ENCODE data around the gene HNRNPH3. TPM values are rescaled to one million over a fixed set of nuclear protein-coding genes. Genes with fewer than 3 reads are reported as not detected.

HNRNPH3 gene
- total RNA-seq, 3 donors from 2014 or later: 87.4 to 135 (median 102) TPM

GRCh38 chr10:68371604-68372003 lies 39.7 kb downstream of the HNRNPH3 start:
- TF ChIP-seq CTCF (IDR thresholded peaks at IDR 0.05): no peak
- Histone ChIP-seq H3K4me1 (ENCODE audit: low read depth) (no peaks in the 10 kb centered on the region), H3K4me3 (no peak overlapping the region), H3K9me3 (peaks cover 12% of the 10 kb centered on the region), H3K36me3 (ENCODE audit: low read depth) (no peaks in the 10 kb centered on the region)
- ATAC-seq (no peak), DNase-seq (no peak)
- intact Hi-C loops (cut with DNase I, micrococcal nuclease): no loop called here

- no peak for TF ChIP-seq CTCF (IDR thresholded peaks at IDR 0.05)
- DNase-seq: no peak
- intact Hi-C loops (cut with DNase I, micrococcal nuclease): no loop called here
- ATAC-seq: no peak
- Histone ChIP-seq H3K36me3 (ENCODE audit: low read depth) (peaks cover 6% of the 10 kb centered on the region), H3K9me3 (no peaks in the 10 kb centered on the region), H3K4me3 (no peak overlapping the region), H3K4me1 (ENCODE audit: low read depth) (no peaks in the 10 kb centered on the region)
Observed at GRCh38 chr10:68385740-68386139, 53.9 kb downstream of the HNRNPH3 start.

Other genes starting within 250 kb of the HNRNPH3 start
- gene MYPN, start 222.6 kb upstream of the HNRNPH3 start, total RNA-seq: 1 to 10 TPM in 1 of 3 donors, under 1 TPM in 2; 0.47 to 1.8 (median 0.93) TPM
- under 1 TPM in 2 of 3 donors, not detected in 1; 0.19 to 0.53 TPM for gene ATOH7, start 100.0 kb upstream of the HNRNPH3 start, total RNA-seq
- gene PBLD, start 864 bp downstream of the HNRNPH3 start, total RNA-seq: 100 to 1,000 TPM in 1 of 3 donors, 10 to 100 TPM in 2; 40.3 to 115 (median 67.2) TPM
- gene RUFY2, start 75.2 kb downstream of the HNRNPH3 start, total RNA-seq: 10 to 100 TPM; 20.5 to 28.3 (median 26.1) TPM
- gene DNA2, start 139.9 kb downstream of the HNRNPH3 start, total RNA-seq: 1 to 10 TPM; 3.3 to 8.7 (median 5.2) TPM
- gene SLC25A16, start 195.5 kb downstream of the HNRNPH3 start, total RNA-seq: 10 to 100 TPM; 19.4 to 35.0 (median 23.3) TPM
- gene TET1, start 228.3 kb downstream of the HNRNPH3 start, total RNA-seq: 1 to 10 TPM; 1.0 to 5.7 (median 1.1) TPM

All from mucosa of descending colon (tissue), 3 donors.